ENCODE results near the gene DCAF8.

DCAF8 gene

GRCh38 chr1:160219062-160219929 is 43.1 kb downstream of the DCAF8 start:
- TF ChIP-seq Cebpa-rat (IDR thresholded peaks at IDR 0.05): no peak

GRCh38 chr1:160217481-160218051 is 44.8 kb downstream of the DCAF8 start:
- Histone ChIP-seq H3K9ac (no peak overlapping the region), H3K36me3 (peaks cover 99% of the 10 kb centered on the region), H3K27ac (no peak overlapping the region), H3K4me3 (no peak overlapping the region), H4K20me1 (peaks cover 12% of the 10 kb centered on the region; the same call in 1 of the 2 replicates), H3K27me3 (no peaks in the 10 kb centered on the region), H3K4me1 (no peaks in the 10 kb centered on the region), H3K4me2 (no peak overlapping the region), H3K9me3 (no peaks in the 10 kb centered on the region)
- no peak for TF ChIP-seq Cebpa-rat (IDR thresholded peaks at IDR 0.05)

More at GRCh38 chr1:160219062-160219929, 43.1 kb downstream of the DCAF8 start:
- Histone ChIP-seq H3K9me3 (no peaks in the 10 kb centered on the region), H3K36me3 (peaks cover 99% of the 10 kb centered on the region), H4K20me1 (peaks cover 12% of the 10 kb centered on the region; the same call in 1 of the 2 replicates), H3K27me3 (no peaks in the 10 kb centered on the region), H3K4me1 (no peaks in the 10 kb centered on the region), H3K9ac (no peak overlapping the region), H3K4me3 (no peak overlapping the region), H3K27ac (no peak overlapping the region), H3K4me2 (no peak overlapping the region)

- Histone ChIP-seq H3K4me3 (no peak overlapping the region), H3K27ac (no peak overlapping the region), H3K36me3 (peaks cover 99% of the 10 kb centered on the region)
Measured at GRCh38 chr1:160216301-160216700, 46.0 kb downstream of the DCAF8 start.

GRCh38 chr1:160214481-160215140 is 47.7 kb downstream of the DCAF8 start:
- TF ChIP-seq Cebpa-rat (IDR thresholded peaks at IDR 0.05): no peak
- Histone ChIP-seq H4K20me1 (peaks cover 25% of the 10 kb centered on the region; the same call in 1 of the 2 replicates), H3K36me3 (peaks cover 99% of the 10 kb centered on the region), H3K4me2 (no peak overlapping the region), H3K9me3 (no peaks in the 10 kb centered on the region), H3K9ac (no peak overlapping the region), H3K27ac (no peak overlapping the region), H3K27me3 (no peaks in the 10 kb centered on the region), H3K4me3 (no peak overlapping the region), H3K4me1 (peaks cover 11% of the 10 kb centered on the region)

More at GRCh38 chr1:160216301-160216700, 46.0 kb downstream of the DCAF8 start:
- Histone ChIP-seq H3K9me3 (no peaks in the 10 kb centered on the region), H3K4me2 (no peak overlapping the region), H3K9ac (no peak overlapping the region), H3K4me1 (no peaks in the 10 kb centered on the region), H3K27me3 (no peaks in the 10 kb centered on the region), H4K20me1 (peaks cover 17% of the 10 kb centered on the region; the same call in 1 of the 2 replicates)
- TF ChIP-seq Cebpa-rat (IDR thresholded peaks at IDR 0.05): no peak

GRCh38 chr1:160211046-160211790 is 51.1 kb downstream of the DCAF8 start:
- no peak overlapping the region for H3K4me2 ChIP-seq
- H3K36me3 ChIP-seq: peaks cover 88% of the 10 kb centered on the region
- no peak overlapping the region for H3K27ac ChIP-seq
- peaks cover 54% of the 10 kb centered on the region; the same call in 1 of the 2 replicates for H4K20me1 ChIP-seq
- no peak overlapping the region for H3K4me3 ChIP-seq
- peaks cover 42% of the 10 kb centered on the region for H3K4me1 ChIP-seq
- no peaks in the 10 kb centered on the region for H3K9me3 ChIP-seq
- no peak overlapping the region for H3K9ac ChIP-seq
- H3K27me3 ChIP-seq: no peaks in the 10 kb centered on the region
- no peak for TF ChIP-seq Cebpa-rat (IDR thresholded peaks at IDR 0.05)

- peaks cover 48% of the 10 kb centered on the region for H3K4me1 ChIP-seq
- peaks cover 82% of the 10 kb centered on the region for H3K36me3 ChIP-seq
- no peak for TF ChIP-seq Cebpa-rat (IDR thresholded peaks at IDR 0.05)
- H3K4me3 ChIP-seq: no peak overlapping the region
- peaks cover 58% of the 10 kb centered on the region; the same call in 1 of the 2 replicates for H4K20me1 ChIP-seq
- no peak overlapping the region for H3K4me2 ChIP-seq
- no peaks in the 10 kb centered on the region for H3K9me3 ChIP-seq
- no peak overlapping the region for H3K27ac ChIP-seq
- H3K9ac ChIP-seq: no peak overlapping the region
- no peaks in the 10 kb centered on the region for H3K27me3 ChIP-seq
Measured at GRCh38 chr1:160210561-160210960, 51.8 kb downstream of the DCAF8 start.

GRCh38 chr1:160209321-160210046 is 52.9 kb downstream of the DCAF8 start:
- no peak for TF ChIP-seq Cebpa-rat (IDR thresholded peaks at IDR 0.05)
- Histone ChIP-seq H3K27ac (no peak overlapping the region), H3K36me3 (peaks cover 71% of the 10 kb centered on the region), H3K4me2 (peak overlapping the region; percentile 31), H3K9me3 (no peaks in the 10 kb centered on the region), H3K9ac (peak overlapping the region; percentile 28; the same call in 1 of the 2 replicates), H3K4me1 (peaks cover 54% of the 10 kb centered on the region), H3K27me3 (no peaks in the 10 kb centered on the region), H4K20me1 (peaks cover 58% of the 10 kb centered on the region; the same call in 1 of the 2 replicates), H3K4me3 (no peak overlapping the region)

- no peak for TF ChIP-seq Cebpa-rat (IDR thresholded peaks at IDR 0.05)
Measured at GRCh38 chr1:160208557-160209320, 53.6 kb downstream of the DCAF8 start.

More at GRCh38 chr1:160208557-160209320, 53.6 kb downstream of the DCAF8 start:
- Histone ChIP-seq H3K27ac (no peak overlapping the region), H3K4me1 (peaks cover 61% of the 10 kb centered on the region), H4K20me1 (peaks cover 58% of the 10 kb centered on the region; the same call in 1 of the 2 replicates), H3K4me2 (no peak overlapping the region), H3K9ac (no peak overlapping the region), H3K27me3 (no peaks in the 10 kb centered on the region), H3K4me3 (no peak overlapping the region), H3K36me3 (peaks cover 64% of the 10 kb centered on the region), H3K9me3 (no peaks in the 10 kb centered on the region)

All from BLaER1 (cell line).